GM19099 (cell line): ENCODE measurements around the gene ACADVL.

ENCODE experiments used
- POLR2A ChIP-seq: IDR thresholded peaks from 3 replicates; pipeline ENCODE4 v1.6.1; 2011; ENCODE audit warnings: low read depth; ENCODE audit not compliant: insufficient read length; ENCODE audit errors: extremely low read depth

ACADVL gene

DNA sequence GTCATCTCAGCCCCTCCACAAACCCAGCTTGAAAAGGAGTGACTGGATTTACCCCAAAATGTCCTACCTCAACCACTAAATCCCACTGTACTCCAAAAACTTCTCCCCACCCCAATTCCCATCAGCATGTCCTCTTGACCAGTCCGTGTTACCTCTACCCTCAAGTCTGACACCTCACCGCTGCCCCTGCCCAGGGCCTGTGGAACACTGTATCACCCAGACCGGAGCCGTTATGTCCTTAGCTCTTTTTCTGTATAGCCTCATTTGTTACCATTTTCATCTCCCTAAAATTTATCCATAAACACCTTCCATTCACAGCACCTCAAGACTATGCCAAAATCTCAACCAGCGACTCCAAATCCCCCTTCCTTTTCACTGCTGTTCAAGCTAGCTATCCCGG lies 17.1 kb downstream of the ACADVL start:
- no peak for TF ChIP-seq POLR2A

DNA sequence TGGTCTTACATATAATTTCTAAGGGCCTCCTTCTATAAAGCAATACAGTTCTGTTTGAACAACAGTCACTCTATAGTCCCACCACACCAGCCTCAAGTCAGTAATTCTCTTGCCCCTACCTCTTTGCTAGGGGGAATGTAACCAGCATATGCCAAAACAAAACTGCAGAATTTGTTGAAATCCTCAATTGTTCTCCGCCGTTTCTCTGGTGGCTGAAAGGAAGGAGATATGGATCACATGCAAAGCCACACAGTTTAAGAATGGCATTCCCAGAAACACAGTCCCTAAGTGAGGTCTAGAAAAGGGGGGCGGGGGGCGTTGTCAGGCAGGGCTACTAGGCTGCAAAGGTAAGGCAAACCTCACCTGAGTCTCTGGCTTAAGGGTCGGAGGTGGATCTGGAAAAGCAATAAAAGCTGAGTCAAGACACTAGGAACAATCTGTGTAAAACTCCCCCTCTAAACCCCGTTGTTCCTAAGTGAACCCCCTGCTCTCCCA lies 17.6 kb downstream of the ACADVL start:
- TF ChIP-seq POLR2A: no peak

DNA sequence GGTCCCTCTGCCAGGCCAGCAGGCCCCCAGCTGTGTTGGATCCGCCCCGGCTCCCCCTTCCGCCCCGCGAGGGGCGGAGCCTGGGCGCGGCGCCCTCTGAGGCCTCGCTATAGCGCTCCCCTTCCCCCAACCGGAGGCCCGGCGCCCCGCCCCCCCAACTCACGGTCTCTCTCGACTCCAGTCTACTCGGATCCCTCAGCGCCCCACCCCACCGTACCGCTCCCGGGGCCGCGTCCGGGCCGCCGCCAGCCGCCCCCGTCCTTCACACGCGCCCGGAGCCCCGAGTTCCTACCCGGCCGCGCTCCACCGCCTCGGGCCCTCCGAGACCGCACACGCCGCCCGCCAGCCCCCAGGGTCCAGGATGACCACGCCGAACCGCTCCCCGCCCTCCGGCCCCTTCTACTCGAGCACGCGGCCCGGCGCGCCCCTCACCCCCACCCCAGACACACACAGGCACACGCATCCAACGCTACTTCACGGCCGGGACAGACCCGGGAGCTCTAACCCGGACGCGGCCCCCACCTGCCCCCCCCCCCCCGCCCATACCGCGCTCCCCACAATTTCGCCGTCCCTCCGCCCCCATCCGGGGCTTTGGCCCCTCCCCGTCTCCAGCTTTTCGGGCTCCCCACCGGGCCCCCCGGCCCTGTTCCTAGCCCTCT lies 18.2 kb downstream of the ACADVL start:
- no peak for TF ChIP-seq POLR2A

DNA sequence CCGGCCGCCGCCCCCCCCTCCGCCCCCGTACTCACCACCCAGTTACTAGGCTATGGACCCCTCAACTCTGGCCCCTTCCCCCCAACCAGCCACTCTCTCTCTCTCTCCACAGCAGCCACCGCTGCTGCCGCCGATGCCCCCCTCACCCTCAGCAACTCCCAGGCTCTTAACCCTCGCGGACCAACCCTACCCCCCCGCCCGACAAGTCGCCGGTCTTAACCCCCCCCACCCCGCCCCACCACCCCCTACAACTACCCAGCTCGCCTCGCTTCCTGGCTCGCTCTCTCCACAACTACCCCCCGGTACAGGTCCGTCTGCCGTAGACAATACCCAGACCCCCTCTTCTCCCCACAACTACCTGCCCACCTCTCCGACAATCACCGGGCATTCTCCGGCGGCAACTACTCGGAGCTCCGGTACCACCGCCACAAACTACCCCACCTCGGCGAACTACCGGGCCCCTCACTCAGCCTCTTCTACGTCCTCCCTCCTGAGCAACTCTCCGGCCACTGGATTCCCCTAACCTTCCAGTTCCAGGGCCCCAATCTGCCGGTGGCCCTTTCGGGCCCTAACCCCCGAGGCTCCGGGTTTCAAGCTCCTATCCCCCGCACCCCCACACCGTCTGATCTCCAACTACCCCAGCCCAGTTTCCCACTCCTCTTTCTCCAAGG lies 18.8 kb downstream of the ACADVL start:
- TF ChIP-seq POLR2A: no peak

DNA sequence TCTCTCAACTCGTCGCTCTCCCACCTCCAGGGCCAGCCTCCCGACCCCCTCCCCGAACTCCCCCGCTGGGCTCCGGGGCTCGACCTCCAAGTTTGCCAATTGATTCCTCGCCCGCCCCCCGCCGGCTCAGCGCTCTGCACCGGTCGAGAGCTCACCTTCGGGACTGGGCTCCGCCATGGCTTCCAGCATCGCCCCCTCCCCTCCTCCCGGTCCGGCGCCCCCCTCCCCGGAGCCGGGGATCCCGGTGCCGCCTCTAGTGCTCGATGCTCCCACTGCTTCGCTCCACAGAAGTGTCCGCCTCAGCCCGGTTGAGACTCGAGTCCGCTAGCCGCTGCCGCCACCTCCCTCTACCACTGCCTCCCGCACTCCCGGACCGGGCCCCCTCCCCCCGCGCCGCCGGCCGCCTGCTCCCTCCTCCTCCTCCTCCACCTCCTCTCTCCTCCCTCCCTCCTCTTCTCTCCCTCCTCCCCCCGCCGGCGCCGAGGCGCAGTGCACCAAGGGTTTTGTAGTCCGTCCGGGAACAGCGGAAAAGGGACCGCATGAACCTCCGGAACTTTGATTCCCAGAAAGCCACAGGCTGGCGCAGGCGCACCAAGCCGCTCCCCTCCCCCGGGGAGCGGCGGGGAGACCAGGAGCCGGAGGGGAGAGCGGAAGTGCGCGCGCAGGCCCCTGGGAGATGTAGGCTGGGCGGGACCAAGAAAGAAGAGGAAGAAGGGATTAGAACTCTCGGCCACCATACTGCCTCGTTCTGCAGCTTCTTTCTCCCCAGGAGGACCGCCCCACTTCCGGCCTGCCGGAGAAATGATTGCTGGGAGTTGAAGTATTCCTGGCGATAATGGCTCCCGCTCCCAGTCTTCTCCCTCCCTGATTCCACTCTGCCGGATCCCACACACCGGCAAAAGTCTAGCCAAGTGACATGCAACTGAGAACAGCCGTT lies 19.6 kb downstream of the ACADVL start, which contains the start of gene PHF23:
Gene PHF23, minus strand, starts transcription at position 367 of the 937 bp plus-strand sequence. Its CDS starts 178 bp downstream, at position 189.
- TF ChIP-seq POLR2A: peak; percentile 43

DNA sequence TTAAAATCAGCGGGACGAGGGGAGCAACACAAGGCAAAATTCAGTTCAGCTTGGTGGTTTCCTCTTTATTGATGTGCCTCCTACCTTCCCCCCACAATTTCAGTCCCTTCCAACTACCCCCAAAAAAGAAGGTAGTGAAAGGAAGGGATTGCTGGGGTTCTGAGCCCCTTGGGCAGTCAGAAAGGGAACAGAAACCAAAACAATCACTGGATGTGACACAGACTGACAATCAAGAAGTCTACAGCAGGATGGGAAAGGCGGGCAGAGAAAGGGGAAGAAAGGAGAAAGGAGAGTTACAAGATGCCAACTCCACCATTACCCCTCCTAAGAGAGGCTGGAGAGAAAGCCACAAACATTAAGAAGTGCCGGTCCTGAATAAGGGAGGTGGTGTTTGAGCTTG lies 20.6 kb downstream of the ACADVL start:
- no peak for TF ChIP-seq POLR2A

DNA sequence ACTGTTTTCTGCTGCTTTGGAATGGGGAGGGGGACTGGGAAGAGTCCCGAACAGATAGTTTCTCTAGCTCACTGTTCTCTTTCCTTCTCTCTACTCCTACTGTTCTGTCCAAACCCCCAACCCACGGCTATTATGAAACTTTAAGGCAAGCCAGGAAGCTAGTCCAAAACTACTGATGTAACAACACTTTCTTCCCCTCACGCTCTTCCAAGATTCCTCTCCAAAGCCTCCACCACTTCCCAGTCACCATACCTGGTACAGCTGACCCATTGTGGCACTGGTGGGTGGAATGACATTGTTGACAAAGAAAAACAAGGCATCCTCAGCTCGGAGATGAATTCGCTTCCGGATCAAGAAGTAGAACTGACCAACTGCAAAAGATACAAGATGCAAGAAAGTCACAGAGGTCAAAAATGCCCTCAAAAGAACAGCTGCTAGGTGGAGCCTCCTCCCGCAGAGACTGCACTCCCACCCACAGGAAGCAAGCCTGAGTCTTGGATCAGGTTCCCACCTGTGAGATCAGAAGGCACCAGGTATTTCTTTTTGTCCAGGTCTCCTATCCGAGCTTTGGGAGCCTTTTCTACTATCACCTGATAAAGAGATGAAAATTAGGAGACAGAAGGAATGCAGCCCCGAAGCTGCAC lies 21.5 kb downstream of the ACADVL start:
- no peak for TF ChIP-seq POLR2A

DNA sequence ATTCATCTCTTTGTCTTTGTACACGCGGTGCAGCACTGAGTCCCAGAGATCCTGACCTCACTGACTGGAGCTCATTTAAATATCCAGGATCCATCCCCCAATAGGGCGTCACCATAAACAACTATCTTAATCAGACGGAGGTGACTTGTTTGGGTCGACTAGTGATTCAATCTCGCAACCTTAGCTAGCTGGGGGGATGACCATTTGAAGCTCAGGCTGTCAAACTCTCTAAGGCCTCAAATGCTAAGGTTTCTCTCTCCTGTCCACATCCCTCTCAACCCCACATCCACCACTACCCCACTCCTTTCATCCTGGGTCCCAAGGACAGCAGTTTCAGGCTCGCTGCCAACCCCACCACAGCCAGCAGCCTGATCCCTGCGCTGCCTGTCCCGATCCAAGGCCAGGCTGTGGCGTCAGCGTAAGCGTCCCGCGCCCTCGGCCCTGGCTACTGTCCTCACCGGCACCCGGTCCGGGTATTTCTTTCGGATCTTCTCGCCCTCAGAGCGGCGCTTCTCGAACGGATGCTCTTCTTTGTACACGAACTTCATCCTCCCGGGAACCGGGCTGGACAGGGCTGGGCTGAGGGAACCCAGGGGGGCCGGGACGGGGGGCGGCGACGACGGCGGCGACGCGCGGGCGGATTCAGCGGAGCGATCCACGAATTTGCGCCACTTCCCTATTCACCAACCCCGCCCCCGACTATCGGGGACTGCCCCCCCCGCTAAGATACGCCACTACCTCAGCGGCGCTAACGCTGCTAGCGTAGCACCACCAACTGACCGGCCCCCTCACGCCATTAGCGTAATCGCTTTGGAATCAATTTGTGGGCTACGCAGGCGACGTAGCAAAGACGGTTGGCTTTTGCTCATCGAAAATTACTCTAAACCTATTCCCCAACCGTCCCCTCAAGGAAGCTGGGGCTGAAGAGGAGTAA lies 22.3 kb downstream of the ACADVL start, which contains the start of gene GABARAP:
Gene GABARAP, minus strand, starts transcription at position 667 of the 934 bp plus-strand sequence. Its CDS starts 119 bp downstream, at position 548.
- peak; percentile 37 for TF ChIP-seq POLR2A

DNA sequence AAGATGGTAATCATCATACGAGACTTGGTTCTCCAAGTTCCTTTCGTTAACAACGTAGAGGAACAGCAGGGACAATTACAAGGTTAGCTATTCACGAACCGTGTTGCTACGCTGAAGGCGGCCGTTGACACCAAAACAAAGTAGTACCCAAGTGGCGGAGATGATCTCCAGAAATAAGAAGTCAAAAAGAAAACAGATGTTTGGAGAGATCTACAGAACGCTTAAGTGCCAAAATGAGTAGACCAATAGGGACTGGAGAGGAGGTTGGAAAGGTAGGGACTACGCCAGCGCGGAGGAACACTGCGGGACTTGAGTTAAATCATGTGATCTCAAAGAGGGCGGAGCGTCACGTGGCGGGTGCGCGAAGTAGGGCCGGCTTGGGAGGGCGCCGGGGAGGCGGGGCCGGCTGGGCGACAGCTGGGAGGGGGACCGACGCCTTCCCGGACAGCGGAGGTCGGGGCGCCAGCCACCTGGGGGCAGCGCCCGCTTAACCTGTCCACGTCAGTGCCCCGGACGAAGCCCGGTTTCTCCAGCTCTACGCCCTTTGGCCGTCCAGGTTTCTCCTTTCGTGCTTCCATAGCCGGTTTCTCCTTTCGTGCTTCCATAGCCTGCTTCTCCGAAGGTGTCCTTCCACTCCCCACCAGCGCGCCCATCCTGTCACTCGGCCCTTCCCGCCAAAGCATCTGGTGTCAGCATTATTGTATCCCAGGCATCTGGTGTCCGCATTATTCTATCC lies 23.1 kb downstream of the ACADVL start:
- TF ChIP-seq POLR2A: peak; percentile 40

DNA sequence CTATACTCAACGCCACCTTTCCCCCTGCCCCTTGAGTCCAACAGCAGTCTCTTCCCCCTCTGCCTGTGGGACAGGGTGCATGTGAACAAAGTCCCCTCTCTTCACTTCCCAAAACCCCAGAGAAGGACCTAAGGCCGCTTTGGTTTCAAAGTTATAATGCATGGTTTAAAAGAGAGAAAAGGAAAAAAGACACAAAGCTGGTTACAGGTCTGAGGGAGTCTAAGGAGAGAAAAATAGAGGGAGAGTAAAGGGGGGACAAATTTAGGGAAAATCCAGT lies 23.7 kb downstream of the ACADVL start:
- no peak for TF ChIP-seq POLR2A

DNA sequence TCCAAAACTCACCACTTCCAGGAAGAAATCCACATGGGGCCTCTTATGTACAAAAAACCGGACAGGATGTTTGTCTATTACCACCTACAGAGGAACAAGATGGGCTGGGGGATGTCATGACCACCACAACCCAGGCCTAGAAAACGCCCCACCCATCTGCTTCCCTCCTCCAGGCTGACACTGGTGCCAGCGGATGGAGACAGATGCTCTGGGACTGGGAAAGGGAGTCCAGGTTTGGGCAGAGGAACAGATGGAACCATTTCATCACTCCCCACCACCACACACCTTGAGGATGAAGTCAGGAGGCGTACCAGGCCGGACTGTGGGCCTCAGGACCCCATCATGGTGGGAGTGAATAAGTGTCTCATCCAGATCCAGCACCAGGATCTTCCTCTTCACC lies 27.0 kb downstream of the ACADVL start:
- TF ChIP-seq POLR2A: no peak

DNA sequence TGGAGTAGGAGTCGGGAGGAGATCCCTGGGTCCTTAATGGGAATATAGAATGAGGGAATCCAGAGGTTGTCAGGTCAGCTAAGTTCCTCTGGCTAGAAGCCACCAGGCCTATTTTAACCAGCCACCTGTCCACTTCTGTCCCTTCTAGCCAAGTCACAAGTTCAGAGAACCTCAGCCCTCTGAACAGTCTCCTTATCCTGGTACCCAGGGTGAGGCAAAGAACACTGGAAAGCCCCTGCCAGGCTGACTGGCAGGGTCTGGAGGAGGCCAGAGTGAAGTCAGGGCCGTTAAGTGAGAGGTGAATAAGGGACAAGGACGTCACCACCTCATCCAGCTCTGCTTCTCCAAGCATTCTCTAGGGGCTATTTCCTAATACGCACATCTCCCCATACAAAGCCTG lies 29.1 kb downstream of the ACADVL start:
- no peak for TF ChIP-seq POLR2A

DNA sequence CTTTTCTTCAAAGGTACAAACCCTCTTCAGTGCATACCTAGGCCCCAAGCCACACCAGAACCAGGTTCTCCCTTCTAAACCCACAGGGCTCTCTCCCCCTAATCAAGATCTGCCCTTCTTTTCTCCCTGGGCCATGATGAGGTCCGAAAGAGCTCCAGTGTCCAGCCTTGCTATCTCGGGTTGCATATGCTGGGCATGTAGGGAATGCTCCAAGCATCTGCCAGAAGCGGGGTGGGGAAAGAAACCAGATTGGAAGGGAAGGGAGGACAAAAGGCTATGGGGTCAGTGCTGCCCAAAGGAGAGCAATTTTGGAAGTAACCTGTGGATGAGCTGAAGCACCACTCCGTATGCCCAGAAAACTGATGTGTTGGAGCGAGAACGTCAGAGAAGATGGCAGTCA lies 29.5 kb downstream of the ACADVL start:
- TF ChIP-seq POLR2A: no peak
